Fibroblast of peridontal ligament (primary cell): Measurements from ENCODE around the gene PNKP.

Source experiments
- DNase-seq: peaks from one replicate; pipeline ENCODE4 v3.0.0-alpha.2; 2010; ENCODE audit errors: extremely low read depth

Gene PNKP

DNA sequence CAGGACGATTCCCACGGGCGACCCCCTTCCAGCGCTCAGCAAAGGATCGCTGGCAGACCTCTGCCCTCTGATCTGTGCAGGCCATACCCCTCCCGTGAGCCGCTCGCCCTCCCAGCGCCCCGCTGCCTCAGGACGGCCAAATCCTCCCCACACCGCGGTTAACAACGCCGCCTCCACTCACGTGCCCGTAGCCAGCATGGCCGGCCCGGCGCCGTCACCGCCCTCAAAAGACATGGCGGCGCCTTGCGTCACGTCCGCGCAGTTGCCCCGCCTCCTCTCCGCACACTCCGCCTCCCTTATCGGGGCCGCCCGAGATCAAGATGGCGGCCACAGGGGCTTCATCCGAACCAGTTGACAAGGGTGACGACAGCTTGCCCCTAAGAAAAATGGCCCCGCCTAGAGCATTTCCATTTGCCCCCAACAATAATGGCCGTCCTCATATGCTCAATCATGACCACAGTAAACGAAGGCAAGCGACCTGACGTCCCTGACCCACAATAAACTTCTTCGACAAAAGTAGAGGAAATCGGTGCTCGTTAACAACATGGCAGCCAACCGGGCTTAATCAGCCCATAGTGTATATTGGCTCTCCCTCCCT is 9.1 kb upstream of the PNKP start:
- DNase-seq = peak; percentile 99

DNA sequence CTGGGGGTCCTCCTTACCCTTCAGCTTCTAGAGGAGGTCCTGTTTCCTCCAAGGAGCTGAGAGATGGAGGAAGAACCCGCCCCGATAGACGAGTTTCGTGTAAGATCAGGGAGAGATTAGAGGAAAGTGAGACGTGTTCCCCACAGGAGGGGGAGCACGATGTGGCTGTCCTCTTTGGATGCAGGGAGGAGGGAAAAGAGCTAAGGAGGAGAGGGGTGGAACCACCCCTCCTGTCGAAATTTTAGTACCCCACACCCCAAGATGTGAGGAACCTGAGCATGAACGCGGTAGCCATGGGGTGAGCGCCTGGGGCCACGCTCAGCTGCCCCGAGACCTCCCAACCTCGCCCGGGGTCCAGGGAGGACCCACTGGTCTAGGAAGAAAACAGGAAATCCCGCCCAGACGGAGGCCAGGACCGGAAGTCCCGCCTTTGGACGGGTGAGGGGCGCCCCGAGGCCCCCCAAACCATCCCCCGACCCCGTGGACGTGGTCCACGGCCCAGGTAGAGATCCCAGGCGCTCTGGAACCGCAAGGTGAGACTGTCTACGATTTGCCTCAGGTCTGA is 8.6 kb upstream of the PNKP start:
- peak; percentile 42 for DNase-seq

- no peak for DNase-seq
Observed at GRCh38 chr19:49875177-49875576, 7.8 kb upstream of the PNKP start.

- no peak for DNase-seq
Observed at GRCh38 chr19:49874503-49875157, 7.3 kb upstream of the PNKP start.

DNA sequence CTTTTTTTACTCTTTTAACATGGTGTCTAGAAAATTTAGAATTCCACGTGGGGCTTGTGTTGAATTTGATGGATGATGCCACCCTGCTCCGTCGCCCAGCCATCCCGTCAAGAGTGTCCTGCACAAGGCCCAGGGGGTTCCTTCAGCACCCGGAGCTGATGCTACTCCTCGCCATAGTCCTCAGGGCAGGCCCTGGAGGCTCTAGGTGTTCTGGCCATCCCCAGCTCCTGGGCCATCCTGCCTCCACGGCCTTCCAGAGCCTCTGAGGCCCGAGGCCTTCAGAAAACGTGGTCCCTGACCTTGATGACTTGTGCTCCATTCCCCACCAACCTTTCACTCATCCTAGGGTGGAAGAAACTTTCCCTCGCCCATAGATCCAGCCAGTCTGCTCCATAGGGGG is 6.5 kb upstream of the PNKP start:
- no peak for DNase-seq

DNA sequence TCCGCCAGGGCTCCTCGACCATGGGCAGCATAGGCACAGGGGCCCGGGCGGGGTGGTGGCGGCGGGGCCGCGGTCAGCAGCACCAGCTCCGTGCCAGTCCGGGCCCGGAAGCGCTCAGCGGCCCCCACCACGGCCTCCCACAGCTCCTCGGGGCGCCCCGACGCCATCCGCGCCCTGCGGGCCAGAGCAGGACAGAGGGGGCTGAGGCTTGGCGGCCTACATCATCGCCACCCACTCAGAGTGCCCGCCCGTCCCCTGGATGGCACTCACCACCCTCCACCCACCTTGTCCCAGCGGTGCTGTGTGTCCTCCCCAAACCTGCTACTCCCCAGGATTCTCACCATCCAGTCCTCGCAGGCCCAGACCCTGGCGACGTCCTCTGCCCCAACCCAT is 5.7 kb upstream of the PNKP start:
- no peak for DNase-seq

DNA sequence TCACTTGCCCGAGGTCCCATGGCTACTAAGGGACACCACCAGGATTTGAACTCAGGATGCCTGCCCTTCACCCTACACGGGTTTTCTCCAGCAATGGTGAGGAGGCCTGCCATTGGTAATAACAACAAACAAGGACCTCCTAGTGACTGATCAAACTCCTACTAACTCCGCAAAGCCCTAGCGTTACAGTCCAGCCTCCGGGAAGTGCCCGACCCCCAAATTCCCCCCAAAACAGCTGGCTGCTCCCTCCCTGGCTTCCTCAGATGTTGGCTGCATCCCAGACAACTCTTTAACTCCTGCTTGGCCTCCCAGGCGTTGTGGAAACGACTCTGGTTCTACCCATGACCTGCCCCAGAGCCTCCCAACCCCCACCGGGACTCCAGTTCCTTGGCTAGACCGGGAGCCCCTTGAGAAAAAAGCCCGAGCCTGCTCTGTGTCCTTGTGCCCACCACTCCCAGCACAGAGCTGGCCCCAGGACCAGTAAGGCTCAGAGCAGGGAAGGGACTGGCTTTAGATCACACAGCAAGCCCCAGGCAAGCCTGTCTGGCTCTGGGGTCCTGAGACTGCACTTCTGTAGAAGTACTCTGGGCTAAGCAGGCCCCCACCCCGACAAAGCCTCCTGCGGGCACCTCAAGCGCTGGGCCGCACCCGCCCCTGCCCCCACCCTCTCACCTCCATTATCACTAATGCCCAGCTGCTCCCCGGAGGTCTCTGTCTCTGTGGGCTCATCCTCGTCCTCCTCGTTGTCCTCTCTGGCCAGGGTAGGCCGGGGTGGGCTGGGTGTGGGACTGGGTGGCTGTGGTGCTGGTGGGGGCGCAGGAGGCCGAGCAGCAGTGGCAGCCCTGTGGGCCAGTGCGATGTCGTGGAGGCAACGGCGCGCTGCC is 5.1 kb upstream of the PNKP start:
- no peak for DNase-seq

DNA sequence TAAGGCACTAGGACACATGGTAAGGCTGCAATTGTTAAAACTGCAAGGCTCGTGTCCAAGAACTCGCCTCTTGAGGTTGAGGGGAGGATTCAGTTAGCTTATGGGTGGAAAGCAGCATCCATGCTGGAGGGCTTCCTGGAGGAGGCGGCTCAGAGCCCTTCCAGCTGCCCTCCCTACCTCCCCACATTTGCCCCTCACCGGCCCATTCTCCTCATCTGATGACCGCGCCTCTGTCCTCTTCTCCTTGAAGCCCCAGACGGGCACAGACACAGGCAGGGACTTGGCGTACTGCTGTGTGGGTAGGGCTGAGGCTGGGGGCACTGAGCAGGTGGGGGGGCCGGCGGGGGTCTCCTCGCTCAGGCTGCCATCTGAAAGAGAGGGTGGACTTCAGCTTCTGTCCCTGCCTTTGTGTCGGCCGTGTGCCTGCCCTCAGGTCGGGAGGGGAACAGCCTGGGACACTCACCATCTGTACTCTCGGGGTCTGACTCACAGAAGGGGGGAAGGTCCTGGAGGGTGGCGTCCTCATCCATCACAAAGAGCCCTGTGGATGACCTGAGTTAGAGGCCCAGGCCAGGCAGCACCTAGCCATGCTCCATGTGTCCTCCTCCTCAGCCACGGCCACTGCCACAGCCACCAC is 4.1 kb upstream of the PNKP start:
- no peak for DNase-seq

GRCh38 chr19:49870309-49870901 is 3.0 kb upstream of the PNKP start:
- no peak for DNase-seq

DNA sequence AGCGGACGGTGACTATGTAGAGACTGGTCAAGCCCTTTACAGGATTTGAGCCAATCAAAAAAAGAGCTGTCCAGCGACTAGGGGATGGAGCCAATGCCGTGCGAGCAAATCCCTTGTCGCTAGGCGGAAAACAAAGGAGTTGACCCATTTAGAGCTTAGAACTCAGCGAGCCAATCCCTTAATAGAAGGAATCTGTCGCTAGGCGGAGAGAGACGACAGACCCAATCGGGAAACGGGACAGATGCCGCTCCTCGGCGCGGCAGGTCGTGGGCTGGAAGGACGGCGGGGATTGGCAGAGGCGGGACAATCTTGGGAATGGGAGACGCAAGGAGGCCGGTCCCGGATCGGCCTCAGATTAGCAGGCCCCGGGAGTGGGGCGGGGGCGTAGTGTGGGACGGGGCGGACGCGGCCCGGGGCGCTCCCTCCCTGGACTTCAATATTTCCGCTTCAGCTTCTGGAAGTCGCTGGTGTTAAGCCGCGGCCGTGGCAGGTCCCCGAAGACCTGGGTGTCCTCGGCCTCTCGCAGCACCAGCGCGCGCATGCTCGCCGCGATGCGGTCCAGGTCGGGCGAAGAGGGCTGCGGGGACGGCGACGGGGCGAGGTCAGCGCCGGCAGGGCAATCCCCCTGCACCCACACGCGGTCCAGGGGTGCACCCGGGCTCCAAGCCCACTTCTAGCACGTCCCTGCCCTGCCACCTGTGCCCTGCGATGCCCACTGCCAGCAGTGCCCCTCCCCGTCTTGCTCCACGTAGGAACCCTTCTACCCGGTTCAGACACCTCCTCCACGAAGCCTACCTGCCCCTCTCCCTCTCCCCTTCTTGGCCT is 2.3 kb upstream of the PNKP start:
- peak; percentile 100 for DNase-seq

DNA sequence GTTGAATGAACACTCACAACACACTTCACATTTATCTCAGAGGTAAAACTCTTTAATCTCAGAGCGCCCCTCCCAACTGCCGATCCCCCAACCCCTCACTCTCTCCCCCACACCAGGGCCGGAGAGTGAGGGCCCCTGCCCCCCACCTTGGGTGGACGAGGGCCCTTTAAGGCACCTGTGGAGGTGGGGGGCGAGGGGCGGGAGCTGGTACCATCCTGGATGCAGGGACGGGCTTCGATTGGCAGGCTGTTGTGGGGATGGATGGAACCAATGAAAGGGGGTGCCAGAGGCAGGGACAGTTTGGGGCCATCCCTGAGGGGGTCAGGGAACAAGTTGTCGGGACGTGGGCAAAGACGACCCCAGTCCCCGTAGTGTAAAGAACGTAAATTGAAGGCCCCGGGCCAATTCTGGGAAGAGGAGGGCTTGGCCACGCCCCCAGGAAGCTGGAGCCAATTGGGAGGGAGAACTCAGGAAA is 1.7 kb upstream of the PNKP start:
- no peak for DNase-seq

- DNase-seq = no peak
Observed at GRCh38 chr19:49864890-49865289, 2.5 kb downstream of the PNKP start.

GRCh38 chr19:49863935-49864320 is 3.4 kb downstream of the PNKP start:
- DNase-seq = no peak

DNA sequence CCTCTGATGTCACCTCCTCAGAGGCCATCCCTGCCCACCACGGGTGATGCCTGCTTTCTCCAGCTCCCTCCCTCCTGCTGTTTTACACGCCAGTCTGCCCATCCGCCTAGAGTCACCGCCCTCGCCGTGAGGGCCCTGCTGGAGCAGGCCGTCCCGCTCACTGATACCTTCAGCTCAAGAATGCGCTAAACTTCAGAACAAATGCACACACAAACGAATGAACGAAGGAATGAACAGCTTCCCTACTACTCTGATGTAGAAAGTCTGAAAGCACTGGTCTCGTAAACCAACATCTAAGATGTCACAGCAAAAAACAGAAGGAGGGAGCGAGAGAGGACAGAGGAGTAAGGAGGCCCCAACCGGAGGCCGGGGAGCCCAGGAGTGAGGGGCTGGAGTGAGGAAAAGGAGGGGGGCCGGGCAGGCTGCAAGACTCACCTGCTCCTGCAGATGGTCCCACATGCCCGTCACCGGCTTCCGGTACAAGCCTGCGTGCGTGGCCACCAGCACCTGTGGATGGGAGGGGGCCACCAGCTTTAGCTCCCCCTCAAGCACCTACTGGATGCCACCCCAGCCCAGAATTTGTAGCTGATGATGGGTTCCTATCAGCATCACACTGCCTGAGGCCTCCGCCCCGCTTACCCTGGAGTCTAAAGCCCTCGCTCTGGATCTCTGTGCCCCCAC is 4.0 kb downstream of the PNKP start:
- no peak for DNase-seq

DNA sequence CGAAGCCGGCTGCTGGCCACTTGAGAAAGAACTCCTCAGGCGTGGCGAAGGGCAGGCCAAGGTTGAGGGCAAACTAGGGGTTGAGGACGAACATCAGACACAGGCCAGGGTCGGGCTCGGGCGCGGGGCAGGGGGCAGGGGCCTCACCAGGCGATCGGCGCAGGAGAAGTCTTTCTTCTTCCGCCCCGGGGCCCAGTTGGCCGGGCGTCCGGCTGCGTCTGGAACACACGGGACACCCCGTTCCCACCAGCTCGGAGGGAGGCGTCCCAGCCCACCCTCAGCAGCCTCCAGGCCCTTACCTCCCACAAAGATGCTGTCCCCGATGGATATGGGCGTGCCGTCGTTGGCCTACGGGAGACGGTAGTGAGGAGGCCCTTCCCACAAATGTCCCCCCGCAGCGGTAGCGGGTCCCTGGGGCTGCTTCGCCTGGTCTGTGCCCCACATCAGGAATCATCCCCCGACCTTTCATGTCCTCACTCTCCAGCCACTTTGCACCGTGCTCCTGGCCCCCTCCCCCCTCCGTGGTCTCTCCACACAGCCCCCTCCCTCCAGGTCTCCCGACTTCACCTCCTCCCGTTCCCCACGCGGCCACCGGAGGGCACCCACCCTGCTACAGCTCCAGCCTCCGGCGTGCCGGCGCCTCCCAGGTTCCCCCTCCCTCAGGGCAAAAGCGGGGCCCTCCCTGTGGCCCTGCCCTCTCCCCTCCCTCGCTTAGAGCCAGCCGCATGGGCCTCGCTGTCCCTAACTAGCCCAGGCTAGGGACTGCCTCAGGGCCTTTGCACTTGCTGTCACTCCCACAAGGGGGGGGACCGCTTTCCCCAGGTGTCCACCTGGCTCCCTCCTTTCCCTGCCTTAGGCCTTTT is 4.8 kb downstream of the PNKP start:
- DNase-seq = no peak

DNA sequence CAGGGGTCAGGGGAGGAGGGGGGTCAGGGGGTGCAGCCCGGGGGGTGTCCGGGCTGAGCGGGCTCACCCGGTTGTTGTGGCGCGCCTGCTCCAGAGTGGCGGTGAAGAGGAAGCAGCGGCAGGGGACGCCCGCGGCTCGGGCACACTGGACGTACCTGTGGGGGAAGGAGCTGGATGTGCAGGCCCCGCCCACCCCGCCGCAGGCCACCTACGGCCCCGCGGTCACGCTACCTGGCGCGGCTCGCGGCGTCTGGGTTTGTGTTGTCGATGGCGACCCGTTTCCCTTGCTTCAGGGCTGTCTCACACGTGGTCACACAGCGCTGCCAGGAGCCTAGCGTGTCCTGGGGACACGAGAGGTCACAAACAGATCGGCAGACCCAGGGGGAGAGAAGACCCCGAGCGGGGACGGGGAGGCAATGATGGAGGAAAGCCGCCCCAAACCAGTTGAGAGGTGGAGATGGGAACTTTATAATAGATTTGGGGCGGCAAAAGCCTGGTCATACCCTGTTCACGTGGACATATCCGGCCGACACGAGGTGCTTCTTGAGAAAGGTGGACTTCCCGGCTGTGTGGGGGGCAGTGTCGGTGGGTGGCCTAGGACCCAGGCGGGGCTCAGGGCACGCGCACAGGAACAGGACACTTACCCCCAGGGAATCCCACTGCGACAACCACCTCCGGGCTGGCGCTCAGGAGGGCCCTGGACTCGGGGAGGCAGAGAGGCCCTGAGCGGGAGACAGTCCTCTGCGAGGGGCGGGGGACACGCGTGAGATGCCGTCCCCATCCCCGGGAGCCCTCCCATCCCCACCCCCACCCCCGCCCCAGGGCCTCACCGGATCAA is 5.6 kb downstream of the PNKP start:
- DNase-seq = no peak

DNA sequence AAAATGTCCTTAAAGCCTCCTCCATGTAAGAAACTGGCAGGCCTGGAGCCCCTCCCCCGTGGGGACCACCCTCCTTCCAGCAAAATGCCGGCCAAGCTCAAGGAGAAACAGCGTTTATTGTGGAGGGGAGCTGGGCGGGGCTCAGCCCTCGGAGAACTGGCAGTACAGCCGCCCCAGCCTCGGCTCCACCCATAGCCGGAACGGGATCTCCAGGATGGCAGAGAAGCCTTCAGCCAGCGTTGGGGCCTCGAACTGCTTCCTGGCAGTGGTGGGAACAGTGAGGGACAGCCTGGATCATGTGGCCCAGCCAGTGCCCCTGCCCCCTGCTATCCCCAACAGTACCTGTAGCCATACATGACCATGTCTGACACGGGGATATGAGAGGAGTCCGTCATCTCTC is 6.3 kb downstream of the PNKP start:
- no peak for DNase-seq
